ENCODE measurements around the gene TRIM64. TPM values are rescaled to one million over a fixed set of nuclear protein-coding genes. Genes with fewer than 3 reads are reported as not detected.
"Not testable (repeated sequence)": the region's sequence is repeated elsewhere in the genome, so short reads cannot be mapped to it uniquely, and the experiment has no call there.

Gene TRIM64, protein sequence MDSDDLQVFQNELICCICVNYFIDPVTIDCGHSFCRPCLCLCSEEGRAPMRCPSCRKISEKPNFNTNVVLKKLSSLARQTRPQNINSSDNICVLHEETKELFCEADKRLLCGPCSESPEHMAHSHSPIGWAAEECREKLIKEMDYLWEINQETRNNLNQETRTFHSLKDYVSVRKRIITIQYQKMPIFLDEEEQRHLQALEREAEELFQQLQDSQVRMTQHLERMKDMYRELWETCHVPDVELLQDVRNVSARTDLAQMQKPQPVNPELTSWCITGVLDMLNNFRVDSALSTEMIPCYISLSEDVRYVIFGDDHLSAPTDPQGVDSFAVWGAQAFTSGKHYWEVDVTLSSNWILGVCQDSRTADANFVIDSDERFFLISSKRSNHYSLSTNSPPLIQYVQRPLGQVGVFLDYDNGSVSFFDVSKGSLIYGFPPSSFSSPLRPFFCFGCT
- not detected for total RNA-seq

DNA sequence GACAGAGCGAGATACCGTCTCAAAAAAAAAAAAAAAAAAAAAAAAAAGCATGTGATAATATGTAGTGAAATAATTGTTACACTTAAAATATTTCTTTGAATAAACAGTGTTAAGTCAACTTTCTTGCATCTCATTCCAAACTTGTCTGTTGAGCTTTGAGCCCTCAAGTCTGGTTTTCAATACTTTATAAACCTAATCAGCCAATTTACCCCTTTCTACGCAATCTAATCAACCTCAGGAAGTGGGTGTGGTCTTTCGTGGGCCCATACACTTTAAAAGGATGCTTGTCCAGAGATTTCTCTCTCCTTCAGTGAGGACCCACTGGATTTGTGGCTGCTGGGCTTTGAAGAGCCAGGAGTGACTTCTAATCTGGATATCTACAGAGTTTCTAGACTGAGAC is at the start of gene TRIM64:
TRIM64 (plus strand) TSS at position 301 of the 400 bp plus-strand sequence. CDS start 2,467 bp downstream, outside the sequence.
- TF ChIP-seq, protein P1, sequence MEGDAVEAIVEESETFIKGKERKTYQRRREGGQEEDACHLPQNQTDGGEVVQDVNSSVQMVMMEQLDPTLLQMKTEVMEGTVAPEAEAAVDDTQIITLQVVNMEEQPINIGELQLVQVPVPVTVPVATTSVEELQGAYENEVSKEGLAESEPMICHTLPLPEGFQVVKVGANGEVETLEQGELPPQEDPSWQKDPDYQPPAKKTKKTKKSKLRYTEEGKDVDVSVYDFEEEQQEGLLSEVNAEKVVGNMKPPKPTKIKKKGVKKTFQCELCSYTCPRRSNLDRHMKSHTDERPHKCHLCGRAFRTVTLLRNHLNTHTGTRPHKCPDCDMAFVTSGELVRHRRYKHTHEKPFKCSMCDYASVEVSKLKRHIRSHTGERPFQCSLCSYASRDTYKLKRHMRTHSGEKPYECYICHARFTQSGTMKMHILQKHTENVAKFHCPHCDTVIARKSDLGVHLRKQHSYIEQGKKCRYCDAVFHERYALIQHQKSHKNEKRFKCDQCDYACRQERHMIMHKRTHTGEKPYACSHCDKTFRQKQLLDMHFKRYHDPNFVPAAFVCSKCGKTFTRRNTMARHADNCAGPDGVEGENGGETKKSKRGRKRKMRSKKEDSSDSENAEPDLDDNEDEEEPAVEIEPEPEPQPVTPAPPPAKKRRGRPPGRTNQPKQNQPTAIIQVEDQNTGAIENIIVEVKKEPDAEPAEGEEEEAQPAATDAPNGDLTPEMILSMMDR (IDR thresholded peaks at IDR 0.05; ENCODE audit: low read depth) = not testable (repeated sequence)

DNA sequence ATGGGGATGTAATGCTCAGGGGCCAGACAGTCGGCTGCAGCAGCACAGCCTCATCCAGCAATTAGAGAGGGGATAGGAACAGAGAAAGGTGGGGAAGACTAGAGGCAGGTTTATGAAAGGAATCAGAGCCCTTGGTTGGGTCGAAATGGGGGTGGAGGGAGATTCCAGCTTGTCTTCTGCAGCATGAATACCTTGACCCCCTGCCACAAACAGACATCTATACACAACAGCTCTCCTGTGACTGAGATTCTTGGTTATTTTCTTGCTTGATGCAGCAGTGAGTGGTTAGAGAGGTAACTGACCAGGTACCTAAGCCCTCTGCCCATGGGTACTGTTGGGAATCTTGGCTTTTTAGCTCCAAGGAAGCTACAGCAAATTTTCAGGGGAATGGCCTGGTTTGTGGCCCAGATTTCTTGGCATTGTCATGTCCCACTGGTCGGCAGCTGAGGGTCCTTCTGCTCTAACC is 43.6 kb upstream of the TRIM64 start, which contains the start of gene TRIM49D1:
TRIM49D1 (minus strand) TSS at position 51 of the 466 bp plus-strand sequence. CDS start 4,535 bp downstream, outside the sequence.
- TF ChIP-seq, protein P1 (IDR thresholded peaks at IDR 0.05; ENCODE audit: low read depth) = no peak

DNA sequence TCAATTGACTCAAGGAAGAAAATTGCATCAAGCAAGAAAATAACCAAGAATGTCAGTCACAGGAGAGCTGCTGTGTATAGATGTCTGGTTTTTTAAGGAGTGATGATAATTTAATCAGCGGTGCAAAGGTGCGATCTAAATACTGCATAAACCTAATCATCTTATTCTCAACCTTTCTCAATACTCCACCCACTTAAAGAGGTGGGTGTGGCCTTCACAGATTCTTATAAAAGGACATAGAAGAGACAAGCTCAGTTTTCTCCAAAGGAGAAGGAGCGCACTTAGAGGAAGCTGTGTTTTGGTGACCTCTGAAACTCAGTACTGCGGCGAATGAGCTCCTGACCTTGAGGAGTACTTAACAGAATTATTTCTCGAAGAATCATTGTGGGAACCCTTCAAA is 42.1 kb upstream of the TRIM64 start, which contains the start of gene TRIM49D2:
TRIM49D2 (plus strand) TSS at position 301 of the 400 bp plus-strand sequence. CDS start 2,698 bp downstream, outside the sequence.
- TF ChIP-seq, protein P1 (IDR thresholded peaks at IDR 0.05; ENCODE audit: low read depth) = not testable (repeated sequence)

Small RNA genes within 50 kb of the gene (small RNA-seq; reads per million reads assigned to genes)
- gene AP004607.1 = not detected

Other genes starting within 250 kb of the TRIM64 start
- not detected for gene TRIM49, start 157.5 kb upstream of the TRIM64 start, total RNA-seq
- gene TRIM64B, start 87.5 kb upstream of the TRIM64 start, total RNA-seq = not detected
- not detected for gene TRIM49D1, start 43.8 kb upstream of the TRIM64 start, total RNA-seq
- gene TRIM49D2, start 42.0 kb upstream of the TRIM64 start, total RNA-seq = not detected
- gene TRIM49C, start 65.1 kb downstream of the TRIM64 start, total RNA-seq = not detected
- gene UBTFL1, start 119.9 kb downstream of the TRIM64 start, total RNA-seq = not detected
- 10 to 100 TPM in 1 of 4 donors, 1 to 10 TPM in 3; 3.2 to 17.4 (median 7.7) TPM for gene NAALAD2, start 168.6 kb downstream of the TRIM64 start, total RNA-seq